Tibial nerve (tissue), 4 donors: ENCODE measurements around the gene FAIM2. TPM values are rescaled to one million over a fixed set of nuclear protein-coding genes. Genes with fewer than 3 reads are reported as not detected.

Experiments used
- DNase-seq, 2 donors: peaks; one replicate each; pipeline ENCODE4 v3.0.0-alpha.2; 2019; ENCODE audit warnings: low spot score in 2 of 2
- H3K27ac ChIP-seq, 4 donors: fragments of 200-600 bp; sonication (generic) in 3 of 4; one replicate each; pipeline ENCODE4 v1.5.1; 2017 to 2019; ENCODE audit warnings: mild to moderate bottlenecking in 1 of 4
- H3K27me3 ChIP-seq, 2 donors: fragments of 200-600 bp; sonication (generic) in 1 of 2; one replicate each; pipeline versions ENCODE4 v1.5.1 to v1.6.0; 2017 to 2019
- H3K36me3 ChIP-seq, 3 donors: fragments of 200-600 bp; sonication (generic); one replicate each; pipeline ENCODE4 v1.5.1; 2018 to 2019
- H3K4me1 ChIP-seq, 4 donors: fragments of 200-600 bp; sonication (generic) in 3 of 4; one replicate each; pipeline ENCODE4 v1.5.1; 2017 to 2019
- H3K4me3 ChIP-seq, 4 donors: fragments of 200-600 bp; sonication (generic) in 3 of 4; one replicate each; pipeline ENCODE4 v1.5.1; 2017 to 2019; ENCODE audit warnings: mild to moderate bottlenecking in 1 of 4, moderate library complexity in 1 of 4
- H3K9me3 ChIP-seq, 4 donors: fragments of 200-600 bp; sonication (generic) in 3 of 4; one replicate each; pipeline ENCODE4 v1.5.1; 2017 to 2019
- CTCF ChIP-seq, 5 experiments: fragments of 200-600 bp in 3 of 5; fragments of 450-650 bp in 2 of 5; sonication (generic) in 3 of 5; IDR thresholded peaks; one replicate each; pipeline ENCODE4 v1.5.1; 2016 to 2019; ENCODE audit warnings: antibody characterized with exemption in 5 of 5, mild to moderate bottlenecking in 3 of 5, moderate library complexity in 2 of 5
- EP300 ChIP-seq, 2 donors: sonication (generic); formaldehyde crosslinking; IDR thresholded peaks; one replicate each; pipeline ENCODE4 v1.6.1; 2017; ENCODE audit warnings: antibody characterized with exemption in 2 of 2, mild to moderate bottlenecking in 1 of 2
- POLR2A ChIP-seq, 2 donors: fragments of 450-650 bp; IDR thresholded peaks; one replicate each; pipeline ENCODE4 v1.6.1; 2017; ENCODE audit warnings: antibody characterized with exemption in 2 of 2, mild to moderate bottlenecking in 2 of 2, moderate library complexity in 2 of 2
- WGBS, 2 donors: methylation state at CpG; one replicate each; pipeline ENCODE4 v1.1.5; 2018; 5-methylcytosine and 5-hydroxymethylcytosine counted together
- total RNA-seq, 4 donors: library from RNA; depleted of rRNA; stranded (reverse); fragments of >200 nt; gene quantifications; one replicate each; pipeline ENCODE4 v1.1.0, GENCODE V29; 2016

Gene FAIM2
- total RNA-seq, 4 donors from 2014 or later: 6.9 to 68.6 (median 36.9) TPM

DNA sequence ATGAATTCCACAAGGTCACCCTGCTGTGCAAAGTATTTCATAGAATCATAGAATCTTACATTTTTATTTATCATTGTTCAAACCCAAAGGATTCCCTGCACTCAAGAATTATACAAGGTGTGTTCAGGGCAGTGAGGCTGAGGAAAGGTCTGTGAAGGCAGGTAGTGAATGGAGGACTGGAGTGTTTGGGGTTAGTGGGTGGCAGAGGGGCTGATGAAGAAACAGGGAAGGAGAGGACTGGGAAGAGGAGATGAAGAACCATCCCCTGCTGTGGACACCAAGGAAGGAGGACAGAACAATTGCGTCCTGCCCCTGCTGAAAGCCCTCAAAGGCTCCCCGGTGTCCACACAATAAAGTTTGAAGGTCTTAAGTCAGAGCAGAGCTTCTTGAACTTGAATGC is 50.0 kb downstream of the FAIM2 start:
- H3K36me3 ChIP-seq: no peaks in the 10 kb centered on the region
- no peak overlapping the region for H3K27ac ChIP-seq
- 67 to 74% methylated on average over 2 of the region's 2 CpGs for WGBS, 2 donors
- H3K27me3 ChIP-seq: peaks cover 0 to 14% of the 10 kb centered on the region in 2 donors
- TF ChIP-seq EP300 (IDR thresholded peaks at IDR 0.05) (no peak), CTCF (IDR thresholded peaks at IDR 0.05) (no peak), POLR2A (IDR thresholded peaks at IDR 0.05) (no peak)
- no peak overlapping the region for H3K4me3 ChIP-seq
- DNase-seq: no peak
- no peaks in the 10 kb centered on the region for H3K4me1 ChIP-seq
- H3K9me3 ChIP-seq: no peaks in the 10 kb centered on the region

GRCh38 chr12:49847161-49847560 is 56.5 kb downstream of the FAIM2 start:
- H3K27ac ChIP-seq: no peak overlapping the region
- H3K27me3 ChIP-seq: peaks cover 0 to 13% of the 10 kb centered on the region in 2 donors
- 53 to 57% methylated on average over 2 of the region's 2 CpGs for WGBS, 2 donors
- TF ChIP-seq CTCF (IDR thresholded peaks at IDR 0.05) (no peak), POLR2A (IDR thresholded peaks at IDR 0.05) (no peak), EP300 (IDR thresholded peaks at IDR 0.05) (no peak)
- H3K4me1 ChIP-seq: peaks cover 0 to 8% (median 2%) of the 10 kb centered on the region in 4 donors
- H3K36me3 ChIP-seq: no peaks in the 10 kb centered on the region
- H3K4me3 ChIP-seq: no peak overlapping the region
- no peak for DNase-seq
- no peaks in the 10 kb centered on the region for H3K9me3 ChIP-seq

GRCh38 chr12:49846032-49846431 is 57.7 kb downstream of the FAIM2 start:
- WGBS, 2 donors: 66 to 76% methylated on average over 2 of the region's 2 CpGs

DNA sequence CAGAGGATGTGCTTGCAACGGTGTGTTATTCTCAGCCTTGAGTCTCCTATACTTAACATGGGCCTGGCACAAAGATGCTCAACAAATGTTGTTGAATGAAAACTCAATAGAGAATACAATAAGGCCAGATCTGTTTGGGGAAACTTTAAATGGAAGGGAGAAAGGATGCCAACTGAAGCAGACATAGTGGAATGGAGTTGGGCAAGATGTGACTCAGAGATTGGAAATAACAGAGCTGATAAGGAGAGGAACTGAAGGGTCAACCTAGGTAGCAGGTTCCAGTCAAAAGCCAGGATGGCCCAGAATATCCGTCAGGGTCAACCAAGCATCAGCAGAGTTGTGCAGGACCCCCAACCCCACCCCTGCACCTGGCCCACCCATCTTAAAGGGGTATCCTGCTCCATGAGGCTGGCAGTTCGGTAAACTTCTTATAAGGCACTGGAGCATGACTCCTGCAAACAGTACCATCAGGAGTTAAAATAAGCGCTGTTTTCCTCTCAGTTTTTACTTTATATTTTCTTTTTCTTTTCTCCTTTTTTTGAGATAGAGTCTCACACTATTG is 59.7 kb downstream of the FAIM2 start:
- no peak overlapping the region for H3K4me3 ChIP-seq
- TF ChIP-seq EP300 (IDR thresholded peaks at IDR 0.05) (no peak), POLR2A (IDR thresholded peaks at IDR 0.05) (no peak), CTCF (IDR thresholded peaks at IDR 0.05) (no peak)
- H3K4me1 ChIP-seq: peaks cover 0 to 21% (median 7%) of the 10 kb centered on the region in 4 donors
- no peaks in the 10 kb centered on the region for H3K9me3 ChIP-seq
- 97 to 99% methylated on average over 4 of the region's 4 CpGs for WGBS, 2 donors
- H3K27ac ChIP-seq: no peak overlapping the region
- H3K27me3 ChIP-seq: peaks cover 0 to 6% of the 10 kb centered on the region in 2 donors
- DNase-seq: no peak
- H3K36me3 ChIP-seq: no peaks in the 10 kb centered on the region

More at GRCh38 chr12:49846032-49846431, 57.7 kb downstream of the FAIM2 start:
- Histone ChIP-seq H3K27me3 (peaks cover 0 to 13% of the 10 kb centered on the region in 2 donors), H3K4me3 (no peak overlapping the region), H3K4me1 (peaks cover 0 to 20% (median 7%) of the 10 kb centered on the region in 4 donors), H3K27ac (no peak overlapping the region), H3K36me3 (no peaks in the 10 kb centered on the region), H3K9me3 (no peaks in the 10 kb centered on the region)
- TF ChIP-seq EP300 (IDR thresholded peaks at IDR 0.05) (no peak), POLR2A (IDR thresholded peaks at IDR 0.05) (no peak), CTCF (IDR thresholded peaks at IDR 0.05) (no peak)
- no peak for DNase-seq

DNA sequence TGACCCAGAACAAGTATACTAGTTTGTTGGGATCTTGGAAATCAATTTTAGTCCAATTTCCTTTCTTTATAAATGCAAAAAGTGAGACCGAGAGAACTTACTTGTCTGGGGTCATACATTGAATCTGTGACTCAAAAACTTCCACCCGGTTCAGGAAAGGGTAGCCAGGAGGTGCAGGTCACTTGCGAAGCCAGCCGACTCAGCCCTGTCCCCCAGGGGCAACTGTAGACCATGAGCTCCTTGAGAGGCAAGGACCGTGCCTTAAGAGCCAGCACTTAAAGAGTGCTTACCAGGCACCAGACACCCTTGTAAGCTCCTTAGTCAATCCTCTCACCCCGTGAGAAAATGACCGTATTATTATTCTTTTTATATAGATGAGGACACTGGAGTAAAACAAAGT is 60.3 kb downstream of the FAIM2 start:
- Histone ChIP-seq H3K27me3 (peaks cover 0 to 5% of the 10 kb centered on the region in 2 donors), H3K9me3 (no peaks in the 10 kb centered on the region), H3K4me3 (peak overlapping the region; percentile 47 to 72 (median 64)), H3K27ac (peak overlapping the region; percentile 79 to 93 (median 90)), H3K4me1 (peaks cover 0 to 21% (median 7%) of the 10 kb centered on the region in 4 donors), H3K36me3 (peaks cover 0 to 1% (median 0%) of the 10 kb centered on the region in 3 donors)
- DNase-seq: no peak
- no peak for TF ChIP-seq CTCF (IDR thresholded peaks at IDR 0.05)
- TF ChIP-seq EP300 (IDR thresholded peaks at IDR 0.05): no peak
- no peak for TF ChIP-seq POLR2A (IDR thresholded peaks at IDR 0.05)
- 77 to 82% methylated on average over 7 of the region's 7 CpGs for WGBS, 2 donors
